HepG2 (cell line): ENCODE results near the gene RRAS.

ENCODE experiments used
- EP300 ChIP-seq, 3 experiments: sonication (generic) in 1 of 3; formaldehyde crosslinking in 1 of 3; IDR thresholded peaks; 2 replicates each; pipeline versions ENCODE4 v1.5.1 to v1.6.1; 2011 to 2020; ENCODE audit warnings: low read depth in 2 of 3, low read length in 2 of 3, borderline replicate concordance in 1 of 3, improper control_type of control experiment in 1 of 3, mild to moderate bottlenecking in 1 of 3, missing genetic modification reagents in 1 of 3, moderate library complexity in 1 of 3
- PTBP1 ChIP-seq: fragments of 200-400 bp; formaldehyde crosslinking; IDR thresholded peaks from 2 replicates; pipeline ENCODE4 v1.6.1; 2018; ENCODE audit warnings: low read length, low read depth; ENCODE audit not compliant: poor library complexity, severe bottlenecking
- RNF2 ChIP-seq: fragments of 450-650 bp; conservative IDR thresholded peaks from 2 replicates; pipeline ENCODE4 v1.6.1; 2016; ENCODE audit warnings: low read depth
- SIN3A ChIP-seq: IDR thresholded peaks from 2 replicates; pipeline ENCODE4 v1.6.1; 2011; ENCODE audit warnings: low read depth, mild to moderate bottlenecking, control low read depth, low read length, borderline replicate concordance
- TCF7L2 ChIP-seq: IDR thresholded peaks from 2 replicates; pipeline ENCODE4 v1.6.1; 2011; ENCODE audit warnings: mild to moderate bottlenecking, low read depth, low read length, moderate library complexity
- U2AF1 ChIP-seq: fragments of 200-400 bp; formaldehyde crosslinking; optimal IDR thresholded peaks from 2 replicates; pipeline ENCODE3; 2017; ENCODE audit warnings: mild to moderate bottlenecking, low read depth, low read length
- TF ChIP-seq, protein P1 (sequence below): sonication (generic); formaldehyde crosslinking; IDR thresholded peaks from 2 replicates; pipeline ENCODE4 v1.4.0; 2020; ENCODE audit warnings: missing genetic modification reagents

DNA sequence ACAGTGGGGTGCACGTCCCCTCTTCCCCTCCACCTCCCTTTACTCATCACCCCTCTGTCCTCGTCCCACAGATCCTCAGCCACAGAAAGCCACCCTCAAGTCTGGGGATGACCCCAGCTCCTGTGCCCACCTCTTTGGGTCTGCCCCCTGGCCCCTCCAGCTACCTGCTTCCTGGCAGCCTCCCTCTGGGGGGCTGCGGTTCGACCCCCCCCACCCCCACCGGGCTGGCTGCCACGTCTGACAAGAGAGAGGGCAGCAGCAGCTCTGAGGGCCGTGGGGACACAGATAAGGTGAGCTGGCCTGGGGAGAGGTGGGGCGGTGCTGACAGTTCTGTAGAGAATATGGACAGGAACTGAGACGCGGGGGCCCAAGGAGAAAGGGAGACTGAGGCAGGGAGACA is 14.6 kb upstream of the RRAS start:
- TF ChIP-seq EP300 (IDR thresholded peaks at IDR 0.05; ENCODE audit: low read depth in 2 of 2, low read length in 2 of 2), result no peak
- no peak for TF ChIP-seq EP300 (CRISPR knock-in tag; IDR thresholded peaks at IDR 0.05; ENCODE audit: borderline replicate concordance)
- TF ChIP-seq RNF2, result no peak
- TF ChIP-seq PTBP1, result no peak
- TF ChIP-seq, protein P1, sequence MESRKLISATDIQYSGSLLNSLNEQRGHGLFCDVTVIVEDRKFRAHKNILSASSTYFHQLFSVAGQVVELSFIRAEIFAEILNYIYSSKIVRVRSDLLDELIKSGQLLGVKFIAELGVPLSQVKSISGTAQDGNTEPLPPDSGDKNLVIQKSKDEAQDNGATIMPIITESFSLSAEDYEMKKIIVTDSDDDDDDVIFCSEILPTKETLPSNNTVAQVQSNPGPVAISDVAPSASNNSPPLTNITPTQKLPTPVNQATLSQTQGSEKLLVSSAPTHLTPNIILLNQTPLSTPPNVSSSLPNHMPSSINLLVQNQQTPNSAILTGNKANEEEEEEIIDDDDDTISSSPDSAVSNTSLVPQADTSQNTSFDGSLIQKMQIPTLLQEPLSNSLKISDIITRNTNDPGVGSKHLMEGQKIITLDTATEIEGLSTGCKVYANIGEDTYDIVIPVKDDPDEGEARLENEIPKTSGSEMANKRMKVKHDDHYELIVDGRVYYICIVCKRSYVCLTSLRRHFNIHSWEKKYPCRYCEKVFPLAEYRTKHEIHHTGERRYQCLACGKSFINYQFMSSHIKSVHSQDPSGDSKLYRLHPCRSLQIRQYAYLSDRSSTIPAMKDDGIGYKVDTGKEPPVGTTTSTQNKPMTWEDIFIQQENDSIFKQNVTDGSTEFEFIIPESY (CRISPR knock-in tag), result no peak
- TF ChIP-seq TCF7L2, result no peak
- TF ChIP-seq U2AF1, result no peak
- no peak for TF ChIP-seq SIN3A
